ENCODE results near the gene ELOVL1. TPM values are rescaled to one million over a fixed set of nuclear protein-coding genes. Genes with fewer than 3 reads are reported as not detected.

Gene ELOVL1
- total and polyA plus RNA-seq, 12 donors: 24.9 to 242 (median 67.2) TPM

DNA sequence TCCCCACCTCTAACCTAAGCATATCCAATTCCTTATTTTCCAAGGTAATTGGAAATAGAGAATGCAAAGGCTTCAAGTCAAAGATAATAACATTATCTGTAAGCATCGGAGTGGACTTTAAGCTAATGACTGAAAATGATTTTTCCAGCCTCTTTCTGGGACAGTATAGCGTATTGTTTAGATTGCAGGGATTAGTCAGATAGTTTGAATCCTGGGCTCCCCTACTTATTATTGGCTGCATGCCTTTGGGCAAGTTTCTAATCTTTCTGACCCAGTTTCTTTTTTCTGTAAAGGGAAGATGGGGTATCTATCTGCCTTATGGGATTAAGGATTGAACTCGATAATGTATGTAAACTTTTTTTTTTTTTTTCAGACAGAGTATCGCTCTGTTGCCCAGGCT is 10.6 kb downstream of the ELOVL1 start:
- 86 to 95% (median 95%) methylated on average over 4 of the region's 4 CpGs for WGBS, 4 donors
- no peak overlapping the region for H3K27ac ChIP-seq
- H3K27me3 ChIP-seq: no peaks in the 10 kb centered on the region
- no peak for DNase-seq
- H3K4me1 ChIP-seq (replicated peaks in 1 of 2): peaks cover 5 to 18% of the 10 kb centered on the region in 2 donors
- H3K9me3 ChIP-seq (replicated peaks in 1 of 3): no peaks in the 10 kb centered on the region
- H3K36me3 ChIP-seq (replicated peaks in 1 of 2): peaks cover 0 to 11% of the 10 kb centered on the region in 2 donors
- intact Hi-C loops (cut with DNase I): loop anchor here in 1 of 2 donors (5.0 kb wide), 1 partner anchor 120 kb away; no protein-coding TSS in a partner anchor
- H3K4me3 ChIP-seq: no peak overlapping the region
- no peak for TF ChIP-seq POLR2A (IDR thresholded peaks at IDR 0.05)
- TF ChIP-seq, protein P1, sequence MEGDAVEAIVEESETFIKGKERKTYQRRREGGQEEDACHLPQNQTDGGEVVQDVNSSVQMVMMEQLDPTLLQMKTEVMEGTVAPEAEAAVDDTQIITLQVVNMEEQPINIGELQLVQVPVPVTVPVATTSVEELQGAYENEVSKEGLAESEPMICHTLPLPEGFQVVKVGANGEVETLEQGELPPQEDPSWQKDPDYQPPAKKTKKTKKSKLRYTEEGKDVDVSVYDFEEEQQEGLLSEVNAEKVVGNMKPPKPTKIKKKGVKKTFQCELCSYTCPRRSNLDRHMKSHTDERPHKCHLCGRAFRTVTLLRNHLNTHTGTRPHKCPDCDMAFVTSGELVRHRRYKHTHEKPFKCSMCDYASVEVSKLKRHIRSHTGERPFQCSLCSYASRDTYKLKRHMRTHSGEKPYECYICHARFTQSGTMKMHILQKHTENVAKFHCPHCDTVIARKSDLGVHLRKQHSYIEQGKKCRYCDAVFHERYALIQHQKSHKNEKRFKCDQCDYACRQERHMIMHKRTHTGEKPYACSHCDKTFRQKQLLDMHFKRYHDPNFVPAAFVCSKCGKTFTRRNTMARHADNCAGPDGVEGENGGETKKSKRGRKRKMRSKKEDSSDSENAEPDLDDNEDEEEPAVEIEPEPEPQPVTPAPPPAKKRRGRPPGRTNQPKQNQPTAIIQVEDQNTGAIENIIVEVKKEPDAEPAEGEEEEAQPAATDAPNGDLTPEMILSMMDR (IDR thresholded peaks at IDR 0.05): no peak

DNA sequence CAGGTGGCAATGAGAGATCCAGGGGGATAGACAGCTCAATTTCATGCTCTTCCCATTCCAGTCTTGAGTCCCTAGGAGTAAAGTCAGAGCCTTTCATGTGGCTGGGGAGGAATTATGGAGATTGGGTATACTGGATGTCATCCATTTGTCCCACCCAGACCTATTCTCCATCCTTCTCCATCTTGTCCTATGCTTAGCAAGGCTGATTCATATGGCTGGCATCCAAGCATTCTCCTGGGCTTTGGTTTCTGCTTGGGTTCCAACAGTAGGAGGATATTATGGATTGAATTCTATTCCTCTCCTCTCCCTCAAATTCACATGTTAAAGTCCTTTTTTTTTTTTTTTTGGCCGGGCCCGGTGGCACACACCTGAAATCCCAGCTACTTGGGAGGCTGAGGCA is 12.9 kb downstream of the ELOVL1 start:
- TF ChIP-seq POLR2A (IDR thresholded peaks at IDR 0.05): no peak
- TF ChIP-seq, protein P1 (IDR thresholded peaks at IDR 0.05): no peak
- intact Hi-C loops (cut with DNase I): loop anchor here (5.0 kb wide), 1 partner anchor 118 kb away; no protein-coding TSS in a partner anchor
- Histone ChIP-seq H3K4me1 (replicated peaks in 1 of 2) (peaks cover 5 to 19% of the 10 kb centered on the region in 2 donors), H3K27ac (no peak overlapping the region), H3K4me3 (no peak overlapping the region), H3K9me3 (replicated peaks in 1 of 3) (no peaks in the 10 kb centered on the region), H3K36me3 (replicated peaks in 1 of 2) (no peaks in the 10 kb centered on the region), H3K27me3 (no peaks in the 10 kb centered on the region)
- WGBS, 4 donors: 85 to 100% (median 94%) methylated on average over 2 of the region's 2 CpGs
- DNase-seq: no peak

DNA sequence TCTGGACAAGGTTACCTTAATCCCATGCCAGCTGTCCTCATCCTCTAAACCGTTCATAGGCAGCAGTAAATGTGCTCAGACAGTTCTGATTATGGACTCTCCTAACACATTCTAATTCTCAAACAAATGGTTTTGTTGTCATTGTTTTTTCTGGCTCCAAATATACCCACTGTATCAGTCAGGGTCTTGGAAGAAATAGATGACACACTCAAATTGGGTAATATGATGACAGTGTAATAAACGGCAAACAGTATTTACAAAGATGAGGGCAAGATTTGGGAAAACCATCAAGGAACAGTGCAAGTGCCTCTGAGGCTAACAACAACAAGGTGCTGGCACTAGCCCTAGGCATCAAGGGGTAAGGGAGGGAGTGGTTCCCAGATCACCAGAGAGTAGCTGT is 13.3 kb downstream of the ELOVL1 start:
- WGBS, 4 donors: 60 to 79% (median 73%) methylated on average over 2 of the region's 2 CpGs
- Histone ChIP-seq H3K36me3 (replicated peaks in 1 of 2) (no peaks in the 10 kb centered on the region), H3K27me3 (no peaks in the 10 kb centered on the region), H3K27ac (no peak overlapping the region), H3K4me1 (replicated peaks in 1 of 2) (peaks cover 5 to 23% of the 10 kb centered on the region in 2 donors), H3K4me3 (no peak overlapping the region), H3K9me3 (replicated peaks in 1 of 3) (no peaks in the 10 kb centered on the region)
- DNase-seq: no peak
- intact Hi-C loops (cut with DNase I): loop anchor here in 1 of 2 donors (5.0 kb wide), 1 partner anchor 117 kb away; no protein-coding TSS in a partner anchor
- no peak for TF ChIP-seq POLR2A (IDR thresholded peaks at IDR 0.05)
- TF ChIP-seq, protein P1 (IDR thresholded peaks at IDR 0.05): no peak

DNA sequence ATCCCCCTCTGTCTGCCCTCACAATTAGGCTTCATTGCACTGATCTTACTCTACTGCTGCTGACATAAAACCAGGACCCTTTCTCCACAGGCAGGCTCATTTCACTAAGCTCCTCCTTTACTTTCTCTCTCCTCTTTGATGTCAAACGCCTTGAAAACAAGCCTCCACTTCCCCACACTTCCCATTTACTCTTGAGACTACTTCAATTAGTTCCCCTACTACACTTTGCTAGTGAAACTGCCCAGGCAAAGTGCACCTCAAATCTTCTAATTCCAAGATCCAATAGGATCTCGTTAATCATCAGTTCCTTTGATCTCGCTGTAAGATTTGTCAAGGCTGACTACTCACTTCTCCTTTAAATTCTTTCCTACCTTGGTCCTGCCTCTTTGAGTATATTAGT is 14.9 kb downstream of the ELOVL1 start:
- TF ChIP-seq, protein P1 (IDR thresholded peaks at IDR 0.05): no peak
- TF ChIP-seq POLR2A (IDR thresholded peaks at IDR 0.05): no peak
- Histone ChIP-seq H3K36me3 (replicated peaks in 1 of 2) (no peaks in the 10 kb centered on the region), H3K27ac (no peak overlapping the region), H3K4me3 (no peak overlapping the region), H3K9me3 (replicated peaks in 1 of 3) (no peaks in the 10 kb centered on the region), H3K4me1 (replicated peaks in 1 of 2) (peaks cover 0 to 13% of the 10 kb centered on the region in 2 donors), H3K27me3 (no peaks in the 10 kb centered on the region)
- intact Hi-C loops (cut with DNase I): loop anchor here in 1 of 2 donors (5.0 kb wide), 1 partner anchor 116 kb away; no protein-coding TSS in a partner anchor
- WGBS, 4 donors: 46 to 57% (median 53%) methylated on average over 3 of the region's 3 CpGs
- no peak for DNase-seq
